GM19099 (cell line): Measurements from ENCODE around the gene RNF32.

ENCODE experiments used
- POLR2A ChIP-seq: IDR thresholded peaks from 3 replicates; pipeline ENCODE4 v1.6.1; 2011; ENCODE audit warnings: low read depth; ENCODE audit not compliant: insufficient read length; ENCODE audit errors: extremely low read depth

Gene RNF32

GRCh38 chr7:156640257-156640948 lies at the start of gene RNF32:
Gene RNF32, plus strand, starts transcription at chr7:156640774. Its CDS starts 3,104 bp downstream, at chr7:156643878.
- peak; percentile 76 for TF ChIP-seq POLR2A

GRCh38 chr7:156592155-156592884 lies 48.3 kb upstream of the RNF32 start:
- no peak for TF ChIP-seq POLR2A

GRCh38 chr7:156594283-156595080 lies 46.1 kb upstream of the RNF32 start:
- TF ChIP-seq POLR2A, result no peak

GRCh38 chr7:156600496-156600895 lies 40.1 kb upstream of the RNF32 start:
- no peak for TF ChIP-seq POLR2A

- no peak for TF ChIP-seq POLR2A
These were observed 38.3 kb upstream of the RNF32 start for GRCh38 chr7:156602283-156602682.

- TF ChIP-seq POLR2A, result no peak
These were observed 37.6 kb upstream of the RNF32 start for GRCh38 chr7:156603011-156603410.

GRCh38 chr7:156603629-156604028 lies 36.9 kb upstream of the RNF32 start:
- no peak for TF ChIP-seq POLR2A

- no peak for TF ChIP-seq POLR2A
These were observed 36.3 kb upstream of the RNF32 start for GRCh38 chr7:156604311-156604710.

- TF ChIP-seq POLR2A, result no peak
These were observed 35.5 kb upstream of the RNF32 start for GRCh38 chr7:156604836-156605695.

GRCh38 chr7:156606135-156606534 lies 34.4 kb upstream of the RNF32 start:
- TF ChIP-seq POLR2A, result no peak

GRCh38 chr7:156606691-156607331 lies 33.8 kb upstream of the RNF32 start:
- TF ChIP-seq POLR2A, result no peak

- no peak for TF ChIP-seq POLR2A
These were observed 33.0 kb upstream of the RNF32 start for GRCh38 chr7:156607332-156608172.

- TF ChIP-seq POLR2A, result no peak
These were observed 32.4 kb upstream of the RNF32 start for GRCh38 chr7:156608173-156608478.
